ENCODE results near the gene POFUT1. TPM values are rescaled to one million over a fixed set of nuclear protein-coding genes. Genes with fewer than 3 reads are reported as not detected.

POFUT1 gene
- 39.8 and 40.8 TPM in 2 replicates for total RNA-seq

DNA sequence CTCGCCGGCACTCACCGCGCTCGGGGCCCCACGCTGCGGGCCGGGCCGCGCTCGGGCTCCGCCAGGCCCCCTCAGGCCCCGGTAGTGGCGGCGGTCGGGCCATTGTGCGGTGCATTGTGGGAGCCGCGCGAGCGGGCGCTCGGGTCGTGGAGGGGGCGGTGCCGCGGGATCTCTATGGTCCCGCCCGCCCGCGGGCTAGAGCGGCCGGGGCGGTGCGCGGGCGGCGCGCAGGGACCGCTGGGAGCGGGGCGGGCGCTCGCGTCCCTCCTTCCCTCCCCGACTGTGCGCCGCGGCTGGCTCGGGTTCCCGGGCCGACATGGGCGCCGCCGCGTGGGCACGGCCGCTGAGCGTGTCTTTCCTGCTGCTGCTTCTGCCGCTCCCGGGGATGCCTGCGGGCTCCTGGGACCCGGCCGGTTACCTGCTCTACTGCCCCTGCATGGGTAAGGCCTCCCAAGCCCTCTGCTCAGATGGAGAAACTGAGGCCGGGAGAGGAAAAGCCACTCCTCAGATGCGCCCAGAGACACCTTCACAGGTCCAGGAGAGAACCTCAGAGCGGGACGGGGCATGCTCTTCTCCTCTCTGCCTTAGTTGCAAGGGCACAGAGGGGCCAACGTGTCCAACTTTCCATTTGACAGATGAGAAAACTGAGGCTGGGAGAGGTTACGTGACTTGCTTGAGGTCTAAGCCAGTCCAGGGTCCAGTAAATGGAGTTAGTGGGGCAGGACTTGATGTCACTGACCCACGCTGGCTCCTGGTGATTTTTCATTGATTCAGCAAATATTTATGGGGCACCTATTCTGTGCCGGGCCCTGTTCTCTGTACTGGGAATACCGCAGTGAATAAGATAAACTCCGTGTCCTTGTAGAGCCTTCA is at the start of gene POFUT1, which contains the start of gene PLAGL2:
TSS of gene POFUT1 (plus strand) at position 255 of the 873 bp plus-strand sequence. CDS start at position 317, 62 bp downstream.
TSS of gene PLAGL2 (minus strand) at position 118 of the 873 bp plus-strand sequence. CDS start 5,565 bp downstream, outside the sequence.

DNA sequence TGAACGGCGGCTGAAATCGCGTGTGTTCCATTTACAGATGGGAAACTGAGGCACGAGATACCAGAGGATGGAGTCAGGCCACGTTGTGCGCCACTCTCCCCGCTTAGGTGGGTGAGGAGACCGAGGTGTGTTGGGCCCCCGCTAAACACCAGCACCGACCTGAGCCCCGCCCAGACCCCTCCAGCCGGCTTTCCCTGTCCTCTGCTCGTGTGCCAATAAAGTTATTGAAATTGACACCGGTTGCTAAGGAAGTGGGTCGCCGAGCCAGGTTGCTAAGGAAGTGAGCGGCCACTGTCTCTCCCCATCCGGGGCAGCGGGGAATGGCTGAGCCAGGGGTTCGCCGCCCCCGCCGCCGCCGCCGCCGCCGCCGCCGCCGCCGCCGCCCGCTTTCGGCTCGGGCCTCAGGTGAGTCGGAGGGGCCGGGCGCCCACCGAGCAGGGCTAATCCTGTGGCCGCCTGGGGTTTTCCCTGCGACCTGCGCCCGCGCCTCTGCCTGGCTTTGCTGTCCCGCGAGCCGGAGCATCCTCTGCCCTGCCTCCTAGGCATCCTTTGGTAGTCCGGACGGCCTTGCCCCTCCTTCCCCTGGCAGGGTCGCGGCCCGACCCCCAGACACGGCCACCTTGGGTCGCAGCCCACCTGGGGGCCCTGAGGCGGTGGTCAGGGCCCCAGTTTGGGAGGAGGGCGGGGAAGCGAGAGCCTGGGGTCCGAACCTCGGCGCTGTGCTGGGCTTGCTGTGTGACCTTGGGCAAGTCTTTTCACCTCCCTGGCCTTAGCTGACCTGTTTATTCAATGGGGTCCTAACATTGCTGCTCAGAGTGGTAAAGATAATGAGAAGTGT is 69.9 kb downstream of the POFUT1 start, which contains the start of gene KIF3B:
TSS of gene KIF3B (plus strand) at position 291 of the 838 bp plus-strand sequence. CDS start 32,127 bp downstream, outside the sequence.

Other genes with a start within 250 kb of the POFUT1 start
- gene XKR7, start 239.7 kb upstream of the POFUT1 start, total RNA-seq, result not detected in 2 replicates
- 0.06 TPM in 1 of 2 replicates, not detected in the other for gene CCM2L, start 197.4 kb upstream of the POFUT1 start, total RNA-seq
- not detected in 2 replicates for gene HCK, start 155.6 kb upstream of the POFUT1 start, total RNA-seq
- gene TM9SF4, start 98.2 kb upstream of the POFUT1 start, total RNA-seq, result 36.6 and 39.5 TPM in 2 replicates
- 3.2 and 4.5 TPM in 2 replicates for gene PLAGL2, start 137 bp upstream of the POFUT1 start, total RNA-seq
- 15.5 and 18.1 TPM in 2 replicates for gene KIF3B, start 69.8 kb downstream of the POFUT1 start, total RNA-seq
- gene ASXL1, start 150.5 kb downstream of the POFUT1 start, total RNA-seq, result 25.0 and 29.6 TPM in 2 replicates